Measurements from ENCODE around the gene STK16. TPM values are rescaled to one million over a fixed set of nuclear protein-coding genes. Genes with fewer than 3 reads are reported as not detected.

Gene STK16
- total and polyA plus RNA-seq, 2 of the 13 experiments (the other 11 are each of a cell fraction or from before 2014, with no cell fraction given), result 28.0 to 50.9 TPM

DNA sequence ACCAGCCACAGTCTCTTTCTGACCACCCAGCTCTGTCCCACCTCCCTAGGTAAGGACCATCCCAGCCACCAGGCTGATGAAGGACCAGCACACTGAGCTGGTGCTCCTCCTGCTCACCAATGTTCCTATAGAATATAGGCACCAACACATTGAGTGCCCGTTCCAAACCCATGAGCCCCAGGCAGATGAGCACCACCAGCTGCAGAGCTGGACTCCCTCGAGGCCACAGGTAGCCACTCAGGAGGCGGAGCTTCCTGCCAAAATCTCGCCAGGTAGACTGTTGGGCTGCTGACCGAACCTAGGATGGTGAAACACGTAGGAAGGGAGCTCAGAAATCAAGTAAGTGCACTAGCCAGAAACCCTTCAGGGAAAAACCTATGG is 28.8 kb upstream of the STK16 start:
- TF ChIP-seq, protein P1, sequence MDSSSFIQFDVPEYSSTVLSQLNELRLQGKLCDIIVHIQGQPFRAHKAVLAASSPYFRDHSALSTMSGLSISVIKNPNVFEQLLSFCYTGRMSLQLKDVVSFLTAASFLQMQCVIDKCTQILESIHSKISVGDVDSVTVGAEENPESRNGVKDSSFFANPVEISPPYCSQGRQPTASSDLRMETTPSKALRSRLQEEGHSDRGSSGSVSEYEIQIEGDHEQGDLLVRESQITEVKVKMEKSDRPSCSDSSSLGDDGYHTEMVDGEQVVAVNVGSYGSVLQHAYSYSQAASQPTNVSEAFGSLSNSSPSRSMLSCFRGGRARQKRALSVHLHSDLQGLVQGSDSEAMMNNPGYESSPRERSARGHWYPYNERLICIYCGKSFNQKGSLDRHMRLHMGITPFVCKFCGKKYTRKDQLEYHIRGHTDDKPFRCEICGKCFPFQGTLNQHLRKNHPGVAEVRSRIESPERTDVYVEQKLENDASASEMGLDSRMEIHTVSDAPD (CRISPR knock-in tag; IDR thresholded peaks at IDR 0.05), result no peak
- TF ChIP-seq POLR2A (IDR thresholded peaks at IDR 0.05; ENCODE audit: insufficient read depth in 1 of 2, low read depth in 2 of 2, low read length in 2 of 2), result peak in 1 of 2 experiments; percentile 35; a peak in 1 of 4 replicates
- 98% methylated on average over 6 of the region's 6 CpGs for WGBS (ENCODE audit: low lambda C conversion rate)
- ChIA-PET POLR2A (interaction anchor here (1.0 to 6.2 kb wide), 8 partner anchors 9 to 79 kb away, joined by 3 to 196 read pairs (median 36); partner anchors contain the start of genes ANKZF1, ATG9A, CNPPD1 and GLB1L), CTCF (ENCODE audit: low intra/inter-chr PET ratio, low total read pairs) (no interaction called here)
- BruUV-seq (replicated peaks), result no TSS peak
- Histone ChIP-seq H3K4me2 (ENCODE audit: low read depth, low read length) (peak overlapping the region; percentile 99), H4K20me1 (ENCODE audit: insufficient read depth, low read length) (no peaks in the 10 kb centered on the region), H3K4me3 (replicated peaks in 1 of 3; ENCODE audit: insufficient read depth in 1 of 3, low read depth in 2 of 3, low read length in 3 of 3) (0 out of 6 replicates have a peak overlapping the region, but pooled peaks of 1 of the 3 experiments have one; percentile 7), H3K36me3 (replicated peaks in 1 of 2; ENCODE audit: control insufficient read depth in 1 of 2, insufficient read depth in 2 of 2, low read length in 2 of 2) (peaks cover 37 to 59% of the 10 kb centered on the region in 2 experiments), H2AFZ (ENCODE audit: low read length) (no peak overlapping the region), H3K4me1 (ENCODE audit: insufficient read depth, low read length) (peaks cover 44% of the 10 kb centered on the region), H3K27ac (ENCODE audit: extremely low read length, insufficient read depth, low read length) (peak overlapping the region; percentile 92), H3K79me2 (ENCODE audit: insufficient read depth, low read length) (peaks cover 11% of the 10 kb centered on the region), H3K27me3 (ENCODE audit: control insufficient read depth in 1 of 2, insufficient read depth in 2 of 2, low read length in 2 of 2) (no peaks in the 10 kb centered on the region), H3K9me3 (ENCODE audit: low read length) (no peaks in the 10 kb centered on the region), H3K9ac (ENCODE audit: insufficient read depth, low read depth, low read length) (no peak overlapping the region)
- FAIRE-seq, result peak; percentile 42
- intact Hi-C loops (cut with micrococcal nuclease; ENCODE audit: unreplicated experiment) (no loop called here), in situ Hi-C loops (cut with HindIII; ENCODE audit: extremely low pct_ligation_motif_present, low pct_unique_long_range_greater_than_20kb) (no loop called here)
- no peak for ATAC-seq
- no peak for DNase-seq (ENCODE audit: low spot score)

GRCh38 chr2:219218217-219218731 is 27.0 kb upstream of the STK16 start:
- BruUV-seq (replicated peaks), result TSS peak; percentile 46
- TF ChIP-seq NR2F2 (IDR thresholded peaks at IDR 0.05; ENCODE audit: borderline replicate concordance, low read depth), result no peak
- TF ChIP-seq GFI1 (CRISPR knock-in tag; IDR thresholded peaks at IDR 0.05; ENCODE audit: borderline replicate concordance), result no peak
- TF ChIP-seq, protein P2, sequence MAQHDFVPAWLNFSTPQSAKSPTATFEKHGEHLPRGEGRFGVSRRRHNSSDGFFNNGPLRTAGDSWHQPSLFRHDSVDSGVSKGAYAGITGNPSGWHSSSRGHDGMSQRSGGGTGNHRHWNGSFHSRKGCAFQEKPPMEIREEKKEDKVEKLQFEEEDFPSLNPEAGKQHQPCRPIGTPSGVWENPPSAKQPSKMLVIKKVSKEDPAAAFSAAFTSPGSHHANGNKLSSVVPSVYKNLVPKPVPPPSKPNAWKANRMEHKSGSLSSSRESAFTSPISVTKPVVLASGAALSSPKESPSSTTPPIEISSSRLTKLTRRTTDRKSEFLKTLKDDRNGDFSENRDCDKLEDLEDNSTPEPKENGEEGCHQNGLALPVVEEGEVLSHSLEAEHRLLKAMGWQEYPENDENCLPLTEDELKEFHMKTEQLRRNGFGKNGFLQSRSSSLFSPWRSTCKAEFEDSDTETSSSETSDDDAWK (CRISPR knock-in tag; IDR thresholded peaks at IDR 0.05), result no peak
- 0 out of 2 replicates have a peak, but pooled peaks have one; percentile 45 for TF ChIP-seq ZFAT (CRISPR knock-in tag; conservative IDR thresholded peaks at IDR 0.05)
- peak; percentile 70; the same call in 1 of the 2 replicates for TF ChIP-seq MTF1 (CRISPR knock-in tag; IDR thresholded peaks at IDR 0.05)
- TF ChIP-seq EHMT2 (IDR thresholded peaks at IDR 0.05; ENCODE audit: borderline replicate concordance, low read depth, low read length), result no peak
- 0 out of 2 replicates have a peak, but pooled peaks have one; percentile 33 for TF ChIP-seq GLMP (CRISPR knock-in tag; IDR thresholded peaks at IDR 0.05; ENCODE audit: borderline replicate concordance)
- TF ChIP-seq NRL (CRISPR knock-in tag; IDR thresholded peaks at IDR 0.05; ENCODE audit: borderline replicate concordance), result no peak
- TF ChIP-seq RAD21 (CRISPR knock-in tag; IDR thresholded peaks at IDR 0.05), result 0 out of 2 replicates have a peak, but pooled peaks have one; percentile 22
- TF ChIP-seq DNMT3B (CRISPR knock-in tag; conservative IDR thresholded peaks at IDR 0.05), result 0 out of 2 replicates have a peak, but pooled peaks have one; percentile 7
- TF ChIP-seq SP1 (IDR thresholded peaks at IDR 0.05), result no peak
- no peak for TF ChIP-seq SP1 (CRISPR knock-in tag; IDR thresholded peaks at IDR 0.05)
- TF ChIP-seq ATM (IDR thresholded peaks at IDR 0.05; ENCODE audit: borderline replicate concordance), result no peak

More at GRCh38 chr2:219218217-219218731, 27.0 kb upstream of the STK16 start:
- H4K20me1 ChIP-seq (ENCODE audit: insufficient read depth, low read length), result no peaks in the 10 kb centered on the region
- H3K4me3 ChIP-seq (replicated peaks in 1 of 3; ENCODE audit: insufficient read depth in 1 of 3, low read depth in 2 of 3, low read length in 3 of 3), result peak overlapping the region; percentile 80 to 92 (median 85)
- FAIRE-seq, result no peak
- 0% methylated on average over 12 of the region's 37 CpGs for WGBS (ENCODE audit: low lambda C conversion rate)
- peak; percentile 77 for ATAC-seq
- H3K27me3 ChIP-seq (ENCODE audit: control insufficient read depth in 1 of 2, insufficient read depth in 2 of 2, low read length in 2 of 2), result no peaks in the 10 kb centered on the region
- H2AFZ ChIP-seq (ENCODE audit: low read length), result no peak overlapping the region
- intact Hi-C loops (cut with micrococcal nuclease; ENCODE audit: unreplicated experiment) (loop anchor here (1.0 to 2.0 kb wide), 4 partner anchors 11 to 77 kb away; partner anchors contain the start of genes ANKZF1, ATG9A, CNPPD1 and NHEJ1), in situ Hi-C loops (cut with HindIII; ENCODE audit: extremely low pct_ligation_motif_present, low pct_unique_long_range_greater_than_20kb) (no loop called here)
- peak overlapping the region; percentile 92 for H3K27ac ChIP-seq (ENCODE audit: extremely low read length, insufficient read depth, low read length)
- H3K36me3 ChIP-seq (replicated peaks in 1 of 2; ENCODE audit: control insufficient read depth in 1 of 2, insufficient read depth in 2 of 2, low read length in 2 of 2), result peaks cover 36 to 63% of the 10 kb centered on the region in 2 experiments
- CTCF ChIA-PET (ENCODE audit: low intra/inter-chr PET ratio, low total read pairs), result interaction anchor here (1.5 kb wide), 1 partner anchor 77 kb away, joined by 8 read pairs; no protein-coding TSS in a partner anchor
- H3K4me1 ChIP-seq (ENCODE audit: insufficient read depth, low read length), result peaks cover 44% of the 10 kb centered on the region
- POLR2A ChIA-PET, result interaction anchor here (0.8 to 6.2 kb wide), 18 partner anchors 10 to 170 kb away, joined by 3 to 196 read pairs (median 8); partner anchors contain the start of genes ANKZF1, ATG9A, CNPPD1 and DNAJB2
- peak; percentile 65 for DNase-seq (ENCODE audit: low spot score)
- peak overlapping the region; percentile 99 for H3K4me2 ChIP-seq (ENCODE audit: low read depth, low read length)
- H3K9ac ChIP-seq (ENCODE audit: insufficient read depth, low read depth, low read length), result peak overlapping the region; percentile 85
- H3K79me2 ChIP-seq (ENCODE audit: insufficient read depth, low read length), result peaks cover 11% of the 10 kb centered on the region
- H3K9me3 ChIP-seq (ENCODE audit: low read length), result no peaks in the 10 kb centered on the region
